ENCODE measurements around the gene SCP2.

GRCh38 chr1:52926864-52927211 is 238 bp upstream of the SCP2 start:
- TF ChIP-seq CTCF (conservative IDR thresholded peaks at IDR 0.05; ENCODE audit: low read length) (no peak), EZH2phosphoT487 (IDR thresholded peaks at IDR 0.05; ENCODE audit: borderline replicate concordance, low read depth, low read length) (no peak)

Measured in OCI-LY7 (cell line).